Measurements from ENCODE around the gene SRGAP1. TPM values are rescaled to one million over a fixed set of nuclear protein-coding genes. Genes with fewer than 3 reads are reported as not detected.

Gene SRGAP1
- total and polyA plus RNA-seq, 2 experiments from 2014 or later = 9.2 to 10.8 TPM

- Histone ChIP-seq H2AFZ (no peak overlapping the region), H3K4me1 (ENCODE audit: insufficient read depth) (peaks cover 13% of the 10 kb centered on the region), H3K79me2 (no peaks in the 10 kb centered on the region), H3K4me3 (no peak overlapping the region), H3K27ac (no peak overlapping the region), H3K36me3 (replicated peaks; ENCODE audit: insufficient read depth, low read depth) (no peaks in the 10 kb centered on the region), H3K27me3 (no peaks in the 10 kb centered on the region), H3K4me2 (no peak overlapping the region), H3K9me3 (ENCODE audit: low read depth) (no peaks in the 10 kb centered on the region), H3K9me2 (replicated peaks; ENCODE audit: insufficient read depth) (no peaks in the 10 kb centered on the region), H4K20me1 (ENCODE audit: insufficient read depth, poor library complexity, severe bottlenecking) (no peaks in the 10 kb centered on the region)
- no peak for DNase-seq (ENCODE audit: low spot score)
- TF ChIP-seq EZH2phosphoT487 (IDR thresholded peaks at IDR 0.05; ENCODE audit: low read depth, severe bottlenecking, unreplicated experiment) = no peak
- TF ChIP-seq CTCF (IDR thresholded peaks at IDR 0.05; ENCODE audit: poor library complexity) = no peak
- no peak for TF ChIP-seq EZH2 (IDR thresholded peaks at IDR 0.05; ENCODE audit: borderline replicate concordance)
Observed at GRCh38 chr12:64077922-64078321, 233.4 kb downstream of the SRGAP1 start.

- Histone ChIP-seq H3K9me2 (replicated peaks; ENCODE audit: insufficient read depth) (no peaks in the 10 kb centered on the region), H3K27me3 (no peaks in the 10 kb centered on the region), H4K20me1 (ENCODE audit: insufficient read depth, poor library complexity, severe bottlenecking) (no peaks in the 10 kb centered on the region), H3K4me3 (no peak overlapping the region), H3K4me1 (ENCODE audit: insufficient read depth) (peaks cover 13% of the 10 kb centered on the region), H3K4me2 (peak overlapping the region; percentile 2), H2AFZ (no peak overlapping the region), H3K36me3 (replicated peaks; ENCODE audit: insufficient read depth, low read depth) (no peaks in the 10 kb centered on the region), H3K9me3 (ENCODE audit: low read depth) (no peaks in the 10 kb centered on the region), H3K27ac (peak overlapping the region; percentile 18), H3K79me2 (no peaks in the 10 kb centered on the region)
- 69% methylated on average over 7 of the region's 7 CpGs for WGBS (ENCODE audit: low lambda C conversion rate, missing lambda C conversion rate)
- DNase-seq (ENCODE audit: low spot score) = peak; percentile 41
- TF ChIP-seq CTCF (IDR thresholded peaks at IDR 0.05; ENCODE audit: poor library complexity) (no peak), EZH2phosphoT487 (IDR thresholded peaks at IDR 0.05; ENCODE audit: low read depth, severe bottlenecking, unreplicated experiment) (no peak), EZH2 (IDR thresholded peaks at IDR 0.05; ENCODE audit: borderline replicate concordance) (no peak)
Observed at GRCh38 chr12:64080319-64081007, 236.0 kb downstream of the SRGAP1 start.

GRCh38 chr12:64081008-64081404 lies 236.5 kb downstream of the SRGAP1 start:
- WGBS (ENCODE audit: low lambda C conversion rate, missing lambda C conversion rate) = 86% methylated on average over 1 of the region's 1 CpG
- H3K79me2 ChIP-seq = no peaks in the 10 kb centered on the region
- H3K9me3 ChIP-seq (ENCODE audit: low read depth) = no peaks in the 10 kb centered on the region
- H3K36me3 ChIP-seq (replicated peaks; ENCODE audit: insufficient read depth, low read depth) = no peaks in the 10 kb centered on the region
- H4K20me1 ChIP-seq (ENCODE audit: insufficient read depth, poor library complexity, severe bottlenecking) = no peaks in the 10 kb centered on the region
- peaks cover 13% of the 10 kb centered on the region for H3K4me1 ChIP-seq (ENCODE audit: insufficient read depth)
- TF ChIP-seq CTCF (IDR thresholded peaks at IDR 0.05; ENCODE audit: poor library complexity) (no peak), EZH2phosphoT487 (IDR thresholded peaks at IDR 0.05; ENCODE audit: low read depth, severe bottlenecking, unreplicated experiment) (no peak), EZH2 (IDR thresholded peaks at IDR 0.05; ENCODE audit: borderline replicate concordance) (no peak)
- H3K4me2 ChIP-seq = no peak overlapping the region
- H3K4me3 ChIP-seq = no peak overlapping the region
- no peaks in the 10 kb centered on the region for H3K9me2 ChIP-seq (replicated peaks; ENCODE audit: insufficient read depth)
- no peaks in the 10 kb centered on the region for H3K27me3 ChIP-seq
- DNase-seq (ENCODE audit: low spot score) = no peak
- no peak overlapping the region for H2AFZ ChIP-seq
- H3K27ac ChIP-seq = peak overlapping the region; percentile 18
